ENCODE data around the gene RSPO3. TPM values are rescaled to one million over a fixed set of nuclear protein-coding genes. Genes with fewer than 3 reads are reported as not detected.

RSPO3 gene
- total RNA-seq, 1 experiment from 2014 or later = 0.11 TPM

DNA sequence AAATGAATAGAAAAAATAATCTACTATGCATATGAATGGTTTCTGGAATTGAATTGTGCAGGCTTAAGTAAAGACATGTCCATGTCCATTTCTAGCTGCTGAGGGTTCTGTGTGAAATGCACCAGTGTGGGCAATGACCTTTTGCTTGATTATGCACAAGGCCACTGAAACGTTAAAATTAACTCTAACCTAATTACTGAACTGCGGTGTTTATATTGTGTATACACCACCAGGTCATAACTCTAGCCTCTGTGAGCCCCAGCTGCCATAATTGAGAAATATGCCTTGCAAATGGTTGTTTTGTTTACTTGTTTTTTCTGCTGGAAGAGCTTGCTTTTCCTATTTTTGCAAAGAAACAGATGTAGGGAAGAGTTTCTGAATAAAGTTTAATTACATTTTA, 46.1 kb downstream of the RSPO3 start:
- intact Hi-C loops (cut with micrococcal nuclease; ENCODE audit: unreplicated experiment) = no loop called here
- H3K36me3 ChIP-seq (ENCODE audit: control insufficient read depth, insufficient read depth, low read length) = no peaks in the 10 kb centered on the region
- Mint-ChIP-seq H3K27ac (ENCODE audit: unreplicated experiment) (no peak overlapping the region), H3K4me1 (ENCODE audit: low read depth, unreplicated experiment) (no peaks in the 10 kb centered on the region), H3K9me3 (ENCODE audit: unreplicated experiment) (no peaks in the 10 kb centered on the region), H3K4me3 (ENCODE audit: unreplicated experiment) (no peak overlapping the region), H3K27me3 (ENCODE audit: insufficient read depth, unreplicated experiment) (no peaks in the 10 kb centered on the region), H3K36me3 (ENCODE audit: insufficient read depth, unreplicated experiment) (no peaks in the 10 kb centered on the region)
- TF ChIP-seq, protein P1, sequence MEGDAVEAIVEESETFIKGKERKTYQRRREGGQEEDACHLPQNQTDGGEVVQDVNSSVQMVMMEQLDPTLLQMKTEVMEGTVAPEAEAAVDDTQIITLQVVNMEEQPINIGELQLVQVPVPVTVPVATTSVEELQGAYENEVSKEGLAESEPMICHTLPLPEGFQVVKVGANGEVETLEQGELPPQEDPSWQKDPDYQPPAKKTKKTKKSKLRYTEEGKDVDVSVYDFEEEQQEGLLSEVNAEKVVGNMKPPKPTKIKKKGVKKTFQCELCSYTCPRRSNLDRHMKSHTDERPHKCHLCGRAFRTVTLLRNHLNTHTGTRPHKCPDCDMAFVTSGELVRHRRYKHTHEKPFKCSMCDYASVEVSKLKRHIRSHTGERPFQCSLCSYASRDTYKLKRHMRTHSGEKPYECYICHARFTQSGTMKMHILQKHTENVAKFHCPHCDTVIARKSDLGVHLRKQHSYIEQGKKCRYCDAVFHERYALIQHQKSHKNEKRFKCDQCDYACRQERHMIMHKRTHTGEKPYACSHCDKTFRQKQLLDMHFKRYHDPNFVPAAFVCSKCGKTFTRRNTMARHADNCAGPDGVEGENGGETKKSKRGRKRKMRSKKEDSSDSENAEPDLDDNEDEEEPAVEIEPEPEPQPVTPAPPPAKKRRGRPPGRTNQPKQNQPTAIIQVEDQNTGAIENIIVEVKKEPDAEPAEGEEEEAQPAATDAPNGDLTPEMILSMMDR (IDR thresholded peaks at IDR 0.05; ENCODE audit: insufficient read depth in 1 of 2, low read depth in 1 of 2, low read length in 1 of 2, severe bottlenecking in 1 of 2, unreplicated experiment in 1 of 2) = no peak
- no TSS peak for BruUV-seq (replicated peaks)
- H3K27me3 ChIP-seq (replicated peaks; ENCODE audit: control insufficient read depth, insufficient read depth, low read length) = no peaks in the 10 kb centered on the region
- no peak for DNase-seq
- H3K4me3 ChIP-seq (ENCODE audit: low read depth, low read length) = no peak overlapping the region
- POLR2A ChIA-PET = no interaction called here
- CTCF ChIA-PET = no interaction called here
- no peaks in the 10 kb centered on the region for H3K4me1 ChIP-seq
- H3K9me3 ChIP-seq = no peaks in the 10 kb centered on the region

DNA sequence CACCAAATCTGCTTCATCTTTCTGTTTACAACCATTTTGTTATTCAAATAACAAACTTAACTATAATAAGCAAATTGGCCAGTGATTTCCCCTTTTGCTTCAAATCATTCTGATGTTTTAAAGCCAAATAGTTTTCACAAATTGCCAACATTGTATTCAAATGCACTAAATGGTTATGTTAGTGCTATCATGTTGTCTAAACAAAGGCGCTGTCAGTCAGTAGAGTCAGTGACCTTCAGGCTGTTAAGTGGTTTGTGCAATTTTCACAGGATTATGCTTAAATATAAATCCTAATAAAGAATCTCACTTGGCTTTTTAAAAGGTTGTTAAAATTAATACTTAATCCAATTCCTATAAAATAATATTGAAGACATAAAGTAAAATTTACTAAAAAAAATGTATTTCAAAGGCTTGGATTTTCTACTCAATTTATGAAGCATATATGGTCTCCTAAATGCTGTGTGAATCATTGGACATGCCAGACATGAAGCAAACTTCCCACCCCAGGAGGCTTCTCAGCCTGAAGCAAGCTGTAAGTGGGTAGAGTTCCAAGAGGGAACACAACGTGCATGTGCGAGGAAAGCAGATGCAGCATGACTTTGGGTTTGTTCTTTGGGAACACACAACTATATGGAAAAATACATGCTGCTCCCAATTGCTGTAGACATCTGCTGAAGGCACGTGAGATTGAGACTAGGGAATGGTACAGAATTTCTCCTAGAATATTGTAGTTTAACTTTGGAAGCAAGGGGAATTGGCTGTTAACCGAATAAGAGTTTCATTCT, 54.9 kb downstream of the RSPO3 start:
- no peak for DNase-seq
- Histone ChIP-seq H3K9me3 (no peaks in the 10 kb centered on the region), H3K36me3 (ENCODE audit: control insufficient read depth, insufficient read depth, low read length) (no peaks in the 10 kb centered on the region), H3K4me3 (ENCODE audit: low read depth, low read length) (no peak overlapping the region), H3K27me3 (replicated peaks; ENCODE audit: control insufficient read depth, insufficient read depth, low read length) (no peaks in the 10 kb centered on the region), H3K4me1 (no peaks in the 10 kb centered on the region)
- TF ChIP-seq, protein P1 (IDR thresholded peaks at IDR 0.05; ENCODE audit: insufficient read depth in 1 of 2, low read depth in 1 of 2, low read length in 1 of 2, severe bottlenecking in 1 of 2, unreplicated experiment in 1 of 2) = no peak
- Mint-ChIP-seq H3K4me3 (ENCODE audit: unreplicated experiment) (no peak overlapping the region), H3K4me1 (ENCODE audit: low read depth, unreplicated experiment) (peaks cover 6% of the 10 kb centered on the region), H3K36me3 (ENCODE audit: insufficient read depth, unreplicated experiment) (no peaks in the 10 kb centered on the region), H3K9me3 (ENCODE audit: unreplicated experiment) (no peaks in the 10 kb centered on the region), H3K27ac (ENCODE audit: unreplicated experiment) (no peak overlapping the region), H3K27me3 (ENCODE audit: insufficient read depth, unreplicated experiment) (no peaks in the 10 kb centered on the region)
- POLR2A ChIA-PET = no interaction called here
- CTCF ChIA-PET = no interaction called here
- no TSS peak for BruUV-seq (replicated peaks)
- intact Hi-C loops (cut with micrococcal nuclease; ENCODE audit: unreplicated experiment) = no loop called here

DNA sequence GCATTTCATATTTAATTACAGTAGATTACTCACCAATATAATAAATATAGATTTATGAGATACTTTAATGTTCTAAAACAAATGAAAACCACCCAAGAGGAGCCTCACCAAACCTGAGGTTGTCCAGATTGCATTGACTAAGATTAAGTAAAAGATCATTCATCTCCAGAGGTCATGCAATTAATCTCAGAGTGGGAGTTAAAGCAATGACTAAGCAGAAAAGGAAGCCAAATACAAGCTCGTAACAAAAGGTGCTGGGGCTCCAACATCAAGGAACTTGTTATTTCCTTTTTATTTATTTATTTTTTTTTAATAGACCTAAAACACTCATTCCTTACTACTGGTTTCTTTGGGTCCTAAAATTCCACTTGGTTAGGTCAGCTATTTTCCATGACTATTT, 57.7 kb downstream of the RSPO3 start:
- H3K9me3 Mint-ChIP-seq (ENCODE audit: unreplicated experiment) = no peaks in the 10 kb centered on the region
- H3K27ac Mint-ChIP-seq (ENCODE audit: unreplicated experiment) = no peak overlapping the region
- H3K4me1 Mint-ChIP-seq (ENCODE audit: low read depth, unreplicated experiment) = peaks cover 6% of the 10 kb centered on the region
- H3K4me3 Mint-ChIP-seq (ENCODE audit: unreplicated experiment) = no peak overlapping the region
- BruUV-seq (replicated peaks) = no TSS peak
- Histone ChIP-seq H3K4me1 (no peaks in the 10 kb centered on the region), H3K9me3 (no peaks in the 10 kb centered on the region), H3K4me3 (ENCODE audit: low read depth, low read length) (no peak overlapping the region), H3K27me3 (replicated peaks; ENCODE audit: control insufficient read depth, insufficient read depth, low read length) (no peaks in the 10 kb centered on the region), H3K36me3 (ENCODE audit: control insufficient read depth, insufficient read depth, low read length) (no peaks in the 10 kb centered on the region)
- intact Hi-C loops (cut with micrococcal nuclease; ENCODE audit: unreplicated experiment) = no loop called here
- ChIA-PET POLR2A (no interaction called here), CTCF (no interaction called here)
- TF ChIP-seq, protein P1 (IDR thresholded peaks at IDR 0.05; ENCODE audit: insufficient read depth in 1 of 2, low read depth in 1 of 2, low read length in 1 of 2, severe bottlenecking in 1 of 2, unreplicated experiment in 1 of 2) = no peak
- H3K36me3 Mint-ChIP-seq (ENCODE audit: insufficient read depth, unreplicated experiment) = no peaks in the 10 kb centered on the region
- DNase-seq = no peak
- H3K27me3 Mint-ChIP-seq (ENCODE audit: insufficient read depth, unreplicated experiment) = peaks cover 7% of the 10 kb centered on the region
